HG02571 (cell line): ENCODE measurements around the gene JPH2.

Experiments
- ATAC-seq: cut with Tn5 transposase; IDR thresholded peaks from one replicate; pipeline ENCODE4 v1.9.1; 2021; ENCODE audit warnings: mild to moderate bottlenecking, moderate library complexity; ENCODE audit not compliant: unreplicated experiment

JPH2 gene

DNA sequence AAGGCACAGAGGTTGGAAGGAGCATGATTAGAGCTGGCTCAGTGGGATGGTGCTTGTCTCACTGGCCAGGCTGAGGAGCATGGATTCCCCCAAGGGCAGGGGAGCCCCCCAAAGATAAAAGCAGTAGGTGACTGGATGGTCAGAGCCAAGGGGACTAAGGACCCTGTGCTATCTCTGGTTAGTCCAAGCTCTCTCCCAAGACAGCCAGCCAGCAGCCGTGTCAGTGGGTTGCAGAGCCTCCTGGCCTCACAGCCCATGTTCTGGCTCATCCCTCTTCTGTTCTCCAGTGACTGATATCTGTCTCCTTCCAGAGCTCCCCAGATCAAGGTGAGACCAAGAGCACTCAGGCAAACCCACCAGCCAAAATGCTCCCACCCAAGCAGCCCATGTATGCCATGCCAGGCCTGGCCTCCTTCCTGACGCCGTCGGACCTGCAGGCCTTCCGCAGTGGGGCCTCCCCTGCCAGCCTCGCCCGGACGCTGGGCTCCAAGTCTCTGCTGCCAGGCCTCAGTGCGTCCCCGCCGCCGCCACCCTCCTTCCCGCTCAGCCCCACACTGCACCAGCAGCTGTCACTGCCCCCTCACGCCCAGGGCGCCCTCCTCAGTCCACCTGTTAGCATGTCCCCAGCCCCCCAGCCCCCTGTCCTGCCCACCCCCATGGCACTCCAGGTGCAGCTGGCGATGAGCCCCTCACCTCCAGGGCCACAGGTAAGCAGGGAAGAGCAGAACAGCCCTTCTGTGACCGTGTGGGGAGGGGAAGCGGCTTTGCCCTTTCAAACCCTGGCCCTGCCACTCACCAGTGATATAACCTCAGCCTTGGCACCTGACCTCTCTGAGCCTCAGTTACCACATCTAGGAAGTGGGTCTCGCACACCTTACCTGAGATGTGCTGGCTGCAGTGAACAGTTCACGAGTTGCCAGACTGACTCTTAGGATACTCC lies 121.3 kb downstream of the JPH2 start:
- ATAC-seq, result no peak

DNA sequence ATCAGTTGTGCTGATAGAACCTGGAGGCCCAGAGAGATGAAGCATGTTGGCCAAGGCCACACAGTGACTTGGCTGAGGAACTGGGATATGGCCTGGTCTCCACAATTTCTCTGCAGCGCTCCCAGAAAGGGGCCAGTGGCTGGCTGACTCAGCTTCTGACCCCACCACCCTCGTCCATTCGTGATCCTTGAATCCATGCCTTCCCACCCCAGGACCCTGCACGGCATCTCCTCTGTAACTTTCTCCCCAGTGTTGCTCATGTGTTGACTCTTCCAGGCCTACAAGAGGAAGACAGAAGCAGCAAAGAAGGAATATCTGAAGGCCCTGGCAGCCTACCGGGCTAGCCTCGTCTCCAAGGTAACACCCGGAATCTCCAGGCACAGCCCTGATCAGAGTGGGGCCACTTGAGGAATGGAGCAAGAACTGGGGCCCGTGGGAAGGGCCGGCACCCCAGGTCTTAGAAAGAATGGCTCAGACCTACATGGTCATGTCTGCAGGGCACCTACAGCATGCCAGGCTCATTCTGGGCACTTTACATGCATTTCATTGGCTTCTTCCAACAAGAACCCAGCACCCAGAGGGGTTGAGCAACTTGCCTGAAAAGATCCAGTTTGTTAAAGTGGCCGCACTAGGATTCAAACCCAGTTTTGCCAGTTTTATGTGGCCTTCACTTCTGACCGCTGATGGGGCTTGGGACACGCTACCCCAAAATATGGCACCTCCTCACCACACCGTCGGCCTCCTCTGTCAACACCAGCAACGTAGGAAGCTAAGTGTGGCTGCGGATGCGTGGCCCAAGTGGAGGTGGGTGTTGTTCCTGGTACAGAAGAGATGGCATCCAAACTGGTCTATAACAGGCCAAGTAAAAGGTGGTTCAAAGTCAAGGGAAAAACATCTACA lies 122.2 kb downstream of the JPH2 start:
- ATAC-seq, result no peak
